HL-60 (cell line): ENCODE measurements around the gene TCERG1.
A peak's percentile ranks its signal among the peaks of the same experiment; 100 is the strongest.

Source experiments
- DNase-seq, 2 experiments: peaks; one replicate each; pipeline ENCODE4 v3.0.0-alpha.2; 2010 to 2020; ENCODE audit warnings: low read depth in 1 of 2, low spot score in 1 of 2
- H3K27ac ChIP-seq: fragments of 250-450 bp; sonication (Bioruptor Pico); replicated peaks from 2 replicates; pipeline ENCODE4 v1.5.1; 2020; ENCODE audit warnings: mild to moderate bottlenecking, moderate library complexity
- H3K27me3 ChIP-seq: fragments of 250-450 bp; sonication (Bioruptor Pico); 2 replicates; pipeline ENCODE4 v1.5.1; 2021; ENCODE audit warnings: mild to moderate bottlenecking, moderate library complexity; ENCODE audit not compliant: insufficient read depth, poor library complexity, severe bottlenecking
- H3K4me3 ChIP-seq: replicated peaks from 2 replicates; pipeline ENCODE4 v1.5.1; 2011; ENCODE audit warnings: mild to moderate bottlenecking, control low read depth, low read length; ENCODE audit not compliant: insufficient read depth
- GABPA ChIP-seq: IDR thresholded peaks from 2 replicates; pipeline ENCODE4 v1.6.1; 2012; ENCODE audit warnings: low read depth
- POLR2AphosphoS5 ChIP-seq: IDR thresholded peaks from 2 replicates; pipeline ENCODE4 v1.6.1; 2012; ENCODE audit warnings: low read depth
- SPI1 ChIP-seq: IDR thresholded peaks from 2 replicates; pipeline ENCODE4 v1.6.1; 2012; ENCODE audit warnings: low read depth, mild to moderate bottlenecking, borderline replicate concordance
- TF ChIP-seq, protein P1 (sequence below): IDR thresholded peaks from 2 replicates; pipeline ENCODE4 v1.6.1; 2012; ENCODE audit warnings: low read depth; ENCODE audit not compliant: insufficient replicate concordance
- TF ChIP-seq, protein P2 (sequence below): IDR thresholded peaks from one replicate; pipeline ENCODE4 v1.5.1; 2011; ENCODE audit warnings: low read length, control low read depth, inconsistent platforms; ENCODE audit not compliant: insufficient read depth

The TCERG1 gene

DNA sequence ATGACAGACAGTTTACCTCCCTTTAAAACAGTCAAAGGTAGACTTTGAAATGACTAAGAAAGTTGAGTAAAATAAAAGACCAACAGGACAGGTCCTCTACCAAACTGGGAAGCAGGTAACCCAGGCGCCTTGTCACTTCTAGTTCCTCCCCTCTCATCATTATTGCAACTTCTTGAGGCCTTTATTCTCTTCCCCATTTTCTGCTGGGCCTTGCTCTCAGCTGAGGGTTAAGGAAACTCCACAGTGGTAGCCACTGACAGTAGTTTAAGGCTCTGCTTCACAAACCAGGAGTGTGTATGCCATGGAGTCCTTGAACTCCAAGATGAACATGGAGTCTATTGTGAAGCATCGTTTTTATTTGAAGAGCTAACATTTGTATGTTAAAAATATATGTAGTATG, 36.9 kb upstream of the TCERG1 start:
- no peak for TF ChIP-seq GABPA
- TF ChIP-seq SPI1 = peak; percentile 87
- peak in 1 of 2 experiments; percentile 59 for DNase-seq
- no peaks in the 10 kb centered on the region for H3K27me3 ChIP-seq
- no peak overlapping the region for H3K4me3 ChIP-seq
- H3K27ac ChIP-seq = no peak overlapping the region

DNA sequence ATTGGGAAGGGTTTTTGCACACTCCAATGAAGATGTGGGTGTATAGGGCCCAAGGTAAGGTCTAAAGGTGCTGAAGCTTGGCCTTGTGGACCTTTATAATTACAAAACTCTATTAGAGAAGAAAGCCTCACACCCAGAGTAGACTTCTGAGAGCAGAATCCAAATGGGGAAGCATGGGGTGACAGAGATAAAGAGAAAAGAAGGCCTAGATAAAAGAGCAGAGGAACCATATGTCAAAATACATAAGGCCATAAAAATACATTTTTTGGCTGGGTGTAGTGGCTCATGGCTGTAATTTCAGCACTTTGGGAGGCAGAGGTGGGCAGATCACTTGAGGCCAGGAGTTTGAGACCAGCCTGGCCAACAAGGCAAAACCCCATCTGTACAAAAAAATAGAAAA, 27.4 kb upstream of the TCERG1 start:
- H3K27me3 ChIP-seq = peaks cover 5% of the 10 kb centered on the region
- H3K27ac ChIP-seq = no peak overlapping the region
- TF ChIP-seq, protein P1, sequence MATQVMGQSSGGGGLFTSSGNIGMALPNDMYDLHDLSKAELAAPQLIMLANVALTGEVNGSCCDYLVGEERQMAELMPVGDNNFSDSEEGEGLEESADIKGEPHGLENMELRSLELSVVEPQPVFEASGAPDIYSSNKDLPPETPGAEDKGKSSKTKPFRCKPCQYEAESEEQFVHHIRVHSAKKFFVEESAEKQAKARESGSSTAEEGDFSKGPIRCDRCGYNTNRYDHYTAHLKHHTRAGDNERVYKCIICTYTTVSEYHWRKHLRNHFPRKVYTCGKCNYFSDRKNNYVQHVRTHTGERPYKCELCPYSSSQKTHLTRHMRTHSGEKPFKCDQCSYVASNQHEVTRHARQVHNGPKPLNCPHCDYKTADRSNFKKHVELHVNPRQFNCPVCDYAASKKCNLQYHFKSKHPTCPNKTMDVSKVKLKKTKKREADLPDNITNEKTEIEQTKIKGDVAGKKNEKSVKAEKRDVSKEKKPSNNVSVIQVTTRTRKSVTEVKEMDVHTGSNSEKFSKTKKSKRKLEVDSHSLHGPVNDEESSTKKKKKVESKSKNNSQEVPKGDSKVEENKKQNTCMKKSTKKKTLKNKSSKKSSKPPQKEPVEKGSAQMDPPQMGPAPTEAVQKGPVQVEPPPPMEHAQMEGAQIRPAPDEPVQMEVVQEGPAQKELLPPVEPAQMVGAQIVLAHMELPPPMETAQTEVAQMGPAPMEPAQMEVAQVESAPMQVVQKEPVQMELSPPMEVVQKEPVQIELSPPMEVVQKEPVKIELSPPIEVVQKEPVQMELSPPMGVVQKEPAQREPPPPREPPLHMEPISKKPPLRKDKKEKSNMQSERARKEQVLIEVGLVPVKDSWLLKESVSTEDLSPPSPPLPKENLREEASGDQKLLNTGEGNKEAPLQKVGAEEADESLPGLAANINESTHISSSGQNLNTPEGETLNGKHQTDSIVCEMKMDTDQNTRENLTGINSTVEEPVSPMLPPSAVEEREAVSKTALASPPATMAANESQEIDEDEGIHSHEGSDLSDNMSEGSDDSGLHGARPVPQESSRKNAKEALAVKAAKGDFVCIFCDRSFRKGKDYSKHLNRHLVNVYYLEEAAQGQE = no peak
- no peak for DNase-seq
- no peak overlapping the region for H3K4me3 ChIP-seq

DNA sequence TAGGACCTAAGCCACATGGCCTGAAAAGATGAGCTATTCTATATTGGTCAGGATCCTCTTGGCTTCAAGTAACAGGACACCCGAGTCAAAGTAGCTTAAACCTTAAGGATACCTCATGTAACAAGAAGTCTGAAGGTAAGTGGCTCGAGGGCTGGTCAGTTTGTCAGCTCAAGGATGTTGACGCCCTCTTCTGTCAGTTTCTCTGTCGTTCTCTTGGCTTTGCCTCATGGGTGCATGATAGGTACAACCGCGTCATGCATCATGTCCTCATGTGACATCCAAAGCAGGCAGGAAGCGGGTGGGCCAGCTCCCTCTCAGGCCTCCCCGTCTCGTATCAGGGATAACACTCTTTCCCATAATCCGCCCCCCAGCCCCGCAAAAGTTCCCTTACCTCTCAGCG, 22.1 kb upstream of the TCERG1 start:
- no peak overlapping the region for H3K4me3 ChIP-seq
- H3K27me3 ChIP-seq = peaks cover 5% of the 10 kb centered on the region
- TF ChIP-seq GABPA (no peak), SPI1 (no peak), POLR2AphosphoS5 (no peak)
- TF ChIP-seq, protein P2, sequence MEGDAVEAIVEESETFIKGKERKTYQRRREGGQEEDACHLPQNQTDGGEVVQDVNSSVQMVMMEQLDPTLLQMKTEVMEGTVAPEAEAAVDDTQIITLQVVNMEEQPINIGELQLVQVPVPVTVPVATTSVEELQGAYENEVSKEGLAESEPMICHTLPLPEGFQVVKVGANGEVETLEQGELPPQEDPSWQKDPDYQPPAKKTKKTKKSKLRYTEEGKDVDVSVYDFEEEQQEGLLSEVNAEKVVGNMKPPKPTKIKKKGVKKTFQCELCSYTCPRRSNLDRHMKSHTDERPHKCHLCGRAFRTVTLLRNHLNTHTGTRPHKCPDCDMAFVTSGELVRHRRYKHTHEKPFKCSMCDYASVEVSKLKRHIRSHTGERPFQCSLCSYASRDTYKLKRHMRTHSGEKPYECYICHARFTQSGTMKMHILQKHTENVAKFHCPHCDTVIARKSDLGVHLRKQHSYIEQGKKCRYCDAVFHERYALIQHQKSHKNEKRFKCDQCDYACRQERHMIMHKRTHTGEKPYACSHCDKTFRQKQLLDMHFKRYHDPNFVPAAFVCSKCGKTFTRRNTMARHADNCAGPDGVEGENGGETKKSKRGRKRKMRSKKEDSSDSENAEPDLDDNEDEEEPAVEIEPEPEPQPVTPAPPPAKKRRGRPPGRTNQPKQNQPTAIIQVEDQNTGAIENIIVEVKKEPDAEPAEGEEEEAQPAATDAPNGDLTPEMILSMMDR = no peak
- TF ChIP-seq, protein P1 = no peak
- H3K27ac ChIP-seq = no peak overlapping the region
- no peak for DNase-seq

DNA sequence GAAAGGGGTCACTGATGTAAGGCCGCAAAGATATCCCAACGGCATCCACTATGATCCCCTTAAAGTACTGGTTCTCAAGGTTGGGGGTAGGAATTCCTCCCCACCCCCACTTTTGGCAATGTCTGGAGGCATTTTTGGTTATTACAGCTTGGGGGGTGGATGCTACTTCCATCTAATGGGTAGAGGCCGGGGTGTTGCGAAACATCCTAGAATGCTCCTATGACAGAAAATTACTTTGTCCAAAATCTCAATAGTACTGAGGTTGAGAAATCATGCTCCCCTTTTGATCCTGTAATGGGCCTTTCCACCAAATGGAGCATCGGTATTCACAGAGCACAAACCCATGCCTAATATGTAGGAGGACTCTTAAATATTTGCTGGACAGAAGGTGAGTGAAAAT, 20.8 kb upstream of the TCERG1 start:
- H3K27me3 ChIP-seq = peaks cover 5% of the 10 kb centered on the region
- DNase-seq = no peak
- no peak overlapping the region for H3K4me3 ChIP-seq
- TF ChIP-seq GABPA (no peak), SPI1 (no peak), POLR2AphosphoS5 (no peak)
- TF ChIP-seq, protein P1 = no peak
- TF ChIP-seq, protein P2 = no peak
- H3K27ac ChIP-seq = no peak overlapping the region
